HL-60/S4 treated with retinoic acid at 250 ng/mL for 4 days and 3 days (cell line): ENCODE results near the gene ACSF3.
"Not testable (repeated sequence)": the region's sequence is repeated elsewhere in the genome, so short reads cannot be mapped to it uniquely, and the experiment has no call there.

Experiments used
- in situ Hi-C: fragments of 300-500 bp; cut with MboI; formaldehyde crosslinking; loops from 2 replicates; pipeline ENCODE4 v1.7.0; 2022; ENCODE audit warnings: low sequenced_read_pairs

Gene ACSF3

DNA sequence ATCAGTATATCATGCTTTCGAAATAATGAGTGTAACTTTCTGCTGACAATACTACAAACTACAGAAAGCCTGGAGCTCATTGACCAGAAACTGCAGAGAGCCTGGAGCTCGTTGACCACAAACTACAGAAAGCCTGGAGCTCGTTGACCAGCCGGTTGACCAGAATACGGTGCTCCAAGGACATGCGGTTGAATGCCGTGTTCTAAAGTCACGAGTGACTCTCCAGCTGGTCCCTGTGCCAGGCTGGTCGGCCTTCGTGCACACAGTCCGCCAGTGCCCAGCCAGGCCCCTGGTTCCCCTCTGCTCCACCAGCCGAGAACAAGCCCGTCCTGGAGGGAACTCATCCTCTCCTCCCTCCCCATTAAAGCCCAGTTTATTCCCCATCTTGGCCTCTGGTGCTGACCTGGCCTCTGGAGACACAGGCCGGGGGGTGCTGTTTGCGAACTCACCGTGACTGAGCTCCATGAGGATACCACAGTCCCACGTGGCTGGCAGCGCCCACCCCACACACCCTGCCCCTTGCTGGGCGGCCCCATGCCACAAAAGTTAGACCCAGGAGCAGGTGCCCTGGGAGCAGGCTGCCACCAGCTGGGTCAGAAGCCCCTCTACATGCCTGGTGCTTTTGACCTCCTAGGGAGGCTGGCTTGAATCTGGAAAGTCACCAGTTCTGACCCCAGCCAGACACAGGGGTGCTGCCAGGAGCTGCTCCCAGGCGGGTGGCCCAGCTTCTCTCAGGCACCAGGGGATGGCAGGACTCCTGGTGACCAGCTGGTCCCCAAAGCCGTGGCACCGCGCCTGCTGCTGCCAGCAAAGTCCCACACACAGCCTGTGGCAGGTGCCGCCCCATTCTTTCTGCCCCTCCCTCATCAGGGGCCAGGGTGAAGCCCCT, 62.4 kb downstream of the ACSF3 start:
- in situ Hi-C loops = no loop called here

DNA sequence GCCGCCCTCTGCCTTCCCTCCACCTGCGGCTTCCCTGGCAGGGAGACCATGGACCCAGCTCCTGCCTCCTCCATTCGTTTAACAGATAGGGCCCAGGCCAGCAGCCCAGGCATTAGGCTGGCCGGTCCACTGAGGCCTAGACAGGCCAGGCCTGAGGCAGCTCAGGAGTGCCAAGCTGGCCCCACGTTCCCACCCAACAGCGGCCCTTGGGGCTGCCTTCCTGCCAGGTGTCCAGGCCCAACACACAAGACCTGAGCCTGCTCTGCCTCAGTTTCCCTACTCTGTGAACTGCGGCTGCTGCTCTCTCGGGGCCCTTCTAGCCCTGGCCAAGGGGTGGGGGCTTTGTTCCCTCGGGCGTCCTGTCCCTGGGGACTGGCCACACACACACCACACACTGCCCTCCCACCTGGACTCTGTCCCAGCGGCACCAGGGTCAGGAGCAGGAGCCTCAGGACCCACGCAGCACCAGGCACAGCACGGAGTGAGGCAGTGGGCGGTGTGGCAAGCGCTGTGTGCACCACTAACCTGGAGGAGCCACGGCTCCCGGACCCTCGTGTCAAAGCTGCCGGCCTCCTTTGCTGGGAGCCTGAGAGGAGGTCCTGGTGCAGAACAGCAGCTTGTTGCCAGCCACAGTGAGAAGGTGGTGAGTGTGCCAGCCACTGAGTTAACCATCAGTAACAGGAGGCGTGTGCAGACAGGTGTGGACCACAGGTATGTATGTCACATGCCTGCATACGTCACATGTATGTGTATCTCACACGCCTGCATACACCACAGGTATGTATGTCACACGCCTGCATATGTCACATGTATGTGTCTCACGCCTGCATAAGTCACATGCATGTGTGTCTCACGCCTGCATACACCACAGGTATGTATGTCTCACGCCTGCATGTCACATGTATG, 63.3 kb downstream of the ACSF3 start:
- in situ Hi-C loops = no loop called here

DNA sequence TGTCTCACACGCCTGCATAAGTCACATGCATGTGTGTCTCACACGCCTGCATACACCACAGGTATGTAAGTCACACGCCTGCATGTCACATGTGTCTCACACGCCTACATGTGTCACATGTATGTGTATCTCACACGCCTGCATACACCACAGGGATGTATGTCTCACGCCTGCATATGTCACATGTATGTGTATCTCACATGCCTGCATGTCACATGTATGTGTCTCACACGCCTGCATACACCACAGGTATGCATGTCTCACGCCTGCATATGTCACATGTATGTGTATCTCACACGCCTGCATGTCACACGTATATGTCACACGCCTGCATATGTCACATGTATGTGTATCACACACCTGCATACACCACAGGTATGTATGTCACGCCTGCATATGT, 64.1 kb downstream of the ACSF3 start:
- in situ Hi-C loops = no loop called here

DNA sequence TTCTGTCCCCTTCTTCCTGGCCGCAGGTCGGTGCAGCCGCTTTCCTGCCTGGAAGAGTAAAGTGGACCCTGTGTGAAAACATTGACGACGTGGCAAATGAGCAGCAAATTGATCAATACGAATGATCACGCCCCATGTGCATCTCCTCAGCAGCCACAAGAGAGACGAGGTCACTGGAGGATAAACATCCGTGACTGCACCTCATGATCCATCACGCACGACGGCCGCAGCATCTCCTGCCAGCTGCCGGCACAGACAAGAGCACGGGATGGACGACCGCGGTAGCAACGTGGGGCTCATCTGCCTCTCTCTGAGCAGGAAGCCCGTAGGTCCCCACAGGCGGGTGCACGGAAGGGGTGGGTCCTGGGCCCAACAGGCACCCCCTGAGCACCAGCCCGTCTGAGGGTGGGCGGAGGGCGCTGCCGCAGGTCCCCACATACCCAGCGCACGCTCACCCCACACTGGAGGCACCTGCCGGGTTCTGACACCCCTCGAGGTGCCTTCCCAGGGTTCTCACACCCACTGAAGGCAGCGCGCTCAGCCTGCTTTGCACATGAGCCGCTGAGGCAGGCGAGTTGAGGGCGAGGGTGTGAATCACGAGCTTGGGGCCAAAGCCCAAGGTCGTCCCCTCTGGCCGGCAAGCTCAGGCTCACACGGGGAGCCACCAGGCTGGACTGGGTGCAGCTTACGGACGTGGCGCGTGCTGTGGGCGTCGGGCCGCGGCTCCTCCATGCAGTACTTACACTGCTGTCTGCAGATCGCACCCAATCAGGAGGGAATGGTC, 65.6 kb downstream of the ACSF3 start:
- in situ Hi-C loops = no loop called here

GRCh38 chr16:89159850-89160354, 66.2 kb downstream of the ACSF3 start:
- in situ Hi-C loops = no loop called here

DNA sequence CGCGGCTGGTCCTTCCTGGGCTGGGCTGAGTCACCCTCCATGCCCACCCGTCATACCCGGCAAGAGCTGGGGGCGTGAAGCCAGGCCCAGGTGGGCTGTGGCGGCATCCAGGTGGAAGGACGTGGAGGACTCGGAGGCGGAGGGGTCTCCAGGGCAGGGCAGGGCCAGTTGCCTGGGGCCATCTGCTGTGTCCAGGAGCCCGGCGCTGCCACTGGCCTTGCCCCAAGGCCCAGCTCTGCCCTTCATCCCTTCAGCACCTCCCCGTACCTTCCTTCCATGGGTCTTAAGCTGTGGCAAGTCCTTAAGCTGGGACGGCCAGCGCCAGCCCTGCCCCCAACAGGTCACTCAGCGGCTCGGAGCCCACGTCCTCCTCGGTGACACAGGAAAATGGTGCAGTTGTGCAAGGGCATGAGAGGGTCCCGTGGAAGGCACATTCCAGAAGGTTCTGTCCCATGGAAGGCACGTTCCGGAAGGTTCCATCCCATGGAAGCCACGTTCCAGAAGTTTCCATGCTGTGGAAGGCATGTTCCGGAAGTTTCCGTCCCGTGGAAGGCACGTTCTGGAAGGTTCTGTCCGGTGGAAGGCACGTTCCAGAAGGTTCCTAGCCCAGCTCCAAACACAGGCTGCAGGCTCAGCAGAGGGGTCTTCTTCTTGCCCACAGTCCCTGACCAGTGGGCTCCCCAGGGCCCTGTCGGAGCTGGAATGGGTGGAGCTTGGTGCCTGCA, 67.5 kb downstream of the ACSF3 start:
- in situ Hi-C loops = no loop called here

DNA sequence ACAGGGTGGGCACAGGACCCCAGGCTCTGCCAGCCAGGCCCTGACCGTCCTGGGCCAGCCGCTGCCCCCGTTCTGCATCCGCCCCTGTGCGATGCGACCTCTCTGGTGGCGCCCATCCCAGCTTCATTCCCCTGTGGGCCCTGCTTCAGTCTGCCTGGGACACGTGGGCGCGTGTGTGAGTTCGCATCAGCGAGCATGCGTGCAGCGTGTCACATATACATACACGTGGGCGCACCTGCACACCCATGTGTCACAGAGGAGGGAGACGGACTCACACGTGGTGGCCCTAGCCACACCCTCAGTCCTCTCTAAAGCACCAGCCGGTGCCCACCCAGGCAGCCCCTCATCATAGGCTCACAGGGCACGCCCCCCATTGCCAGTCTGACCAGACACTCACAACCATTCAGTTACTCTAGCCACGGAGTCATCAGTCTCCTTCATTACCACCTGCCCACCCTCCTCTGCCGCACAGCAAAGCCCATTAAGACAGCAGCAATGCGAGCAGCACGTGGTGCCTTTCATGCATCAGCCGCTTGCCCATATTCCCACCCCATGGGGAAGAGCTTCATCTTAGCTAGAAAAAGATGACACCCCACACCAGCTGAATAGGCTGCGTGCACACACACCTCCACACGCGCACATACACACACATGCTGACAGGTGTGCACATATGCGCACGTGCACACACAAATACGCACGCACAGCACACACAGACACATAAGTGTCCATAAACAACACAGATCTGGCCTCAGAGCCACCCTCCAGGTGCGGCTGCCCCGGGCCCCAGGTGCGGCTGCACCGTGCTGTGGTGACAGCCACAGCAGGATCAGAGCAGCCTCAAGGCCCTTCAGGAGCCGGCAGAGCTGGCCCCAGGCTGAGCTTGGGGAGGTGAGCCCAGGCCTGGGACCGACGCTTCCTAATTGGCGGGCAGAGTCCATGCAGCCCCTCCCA, 68.4 kb downstream of the ACSF3 start:
- in situ Hi-C loops = no loop called here

GRCh38 chr16:89163297-89163696, 69.6 kb downstream of the ACSF3 start:
- in situ Hi-C loops = no loop called here

DNA sequence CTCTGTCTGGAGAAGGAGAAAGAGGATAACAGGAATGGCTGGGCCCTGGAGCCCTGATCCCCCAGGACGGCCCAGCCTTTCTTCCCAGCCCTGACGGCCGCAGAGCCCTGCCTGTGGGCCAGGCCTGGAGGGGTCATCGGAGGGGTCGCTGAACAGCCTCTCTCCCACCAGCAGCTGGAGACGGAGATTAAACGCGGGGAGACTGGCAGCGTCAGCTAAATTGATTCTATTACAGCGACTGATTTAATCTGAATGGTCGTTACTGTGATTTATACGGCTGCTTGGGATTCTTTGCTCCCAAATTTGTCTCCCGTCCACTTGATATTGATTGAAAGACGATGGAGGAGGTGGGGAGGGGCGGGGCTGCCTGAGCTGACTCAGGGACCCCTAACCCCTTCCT, 70.8 kb downstream of the ACSF3 start:
- in situ Hi-C loops = no loop called here

DNA sequence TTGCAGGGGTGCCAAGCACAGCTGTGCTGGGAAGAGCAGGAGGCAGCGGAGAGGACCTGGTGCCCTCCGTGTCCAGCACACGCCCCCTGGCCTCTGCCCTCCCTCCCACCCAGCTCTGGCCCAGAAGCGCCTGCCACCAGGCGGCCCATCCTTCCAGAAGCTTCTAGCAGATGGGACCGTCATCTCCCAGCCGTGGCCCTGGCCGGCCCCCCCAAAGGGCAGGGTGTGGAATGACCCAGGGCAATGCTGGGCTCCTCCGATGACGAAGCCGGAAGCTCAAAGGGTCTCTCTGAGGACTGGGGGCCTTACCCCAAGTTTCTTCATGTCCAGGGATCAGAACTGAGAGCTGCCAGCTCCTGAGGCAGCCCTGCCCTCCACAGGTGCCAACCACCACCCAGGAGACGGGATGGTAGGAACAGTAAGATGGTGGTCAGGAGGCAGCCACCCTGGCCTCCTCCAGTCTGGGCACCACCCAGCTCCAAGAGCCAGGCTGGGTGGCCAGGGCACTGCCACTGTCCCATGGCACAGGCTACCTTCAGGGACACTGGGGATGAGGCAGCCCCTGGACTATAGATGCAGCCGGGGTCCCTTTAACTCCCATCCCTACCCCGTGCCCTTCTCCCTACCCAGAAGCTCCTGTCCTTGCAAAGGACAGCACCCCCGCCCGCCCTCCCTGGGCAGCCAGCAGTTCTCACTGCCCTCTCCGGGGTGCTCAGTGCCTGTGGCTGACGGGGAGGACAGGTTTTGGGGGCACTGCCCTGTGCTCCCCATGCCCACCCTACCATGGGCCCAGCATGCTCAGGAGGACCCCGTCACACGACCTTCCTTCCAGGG, 71.4 kb downstream of the ACSF3 start:
- in situ Hi-C loops = no loop called here

DNA sequence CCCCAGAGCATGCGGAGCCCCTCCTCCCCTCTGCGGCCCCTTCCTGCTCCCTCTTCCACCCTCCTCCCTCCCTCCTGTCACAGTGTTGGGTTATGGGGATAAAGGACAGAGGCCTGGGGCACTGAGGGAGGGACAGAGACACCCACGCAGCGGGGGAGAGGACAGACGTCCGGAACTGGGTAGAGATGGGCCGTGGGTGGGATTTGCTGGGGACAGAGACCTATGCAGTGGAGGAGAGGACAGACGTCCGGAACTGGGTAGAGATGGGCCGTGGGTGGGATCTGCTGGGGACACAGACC, 72.0 kb downstream of the ACSF3 start:
- in situ Hi-C loops = not testable (repeated sequence)

DNA sequence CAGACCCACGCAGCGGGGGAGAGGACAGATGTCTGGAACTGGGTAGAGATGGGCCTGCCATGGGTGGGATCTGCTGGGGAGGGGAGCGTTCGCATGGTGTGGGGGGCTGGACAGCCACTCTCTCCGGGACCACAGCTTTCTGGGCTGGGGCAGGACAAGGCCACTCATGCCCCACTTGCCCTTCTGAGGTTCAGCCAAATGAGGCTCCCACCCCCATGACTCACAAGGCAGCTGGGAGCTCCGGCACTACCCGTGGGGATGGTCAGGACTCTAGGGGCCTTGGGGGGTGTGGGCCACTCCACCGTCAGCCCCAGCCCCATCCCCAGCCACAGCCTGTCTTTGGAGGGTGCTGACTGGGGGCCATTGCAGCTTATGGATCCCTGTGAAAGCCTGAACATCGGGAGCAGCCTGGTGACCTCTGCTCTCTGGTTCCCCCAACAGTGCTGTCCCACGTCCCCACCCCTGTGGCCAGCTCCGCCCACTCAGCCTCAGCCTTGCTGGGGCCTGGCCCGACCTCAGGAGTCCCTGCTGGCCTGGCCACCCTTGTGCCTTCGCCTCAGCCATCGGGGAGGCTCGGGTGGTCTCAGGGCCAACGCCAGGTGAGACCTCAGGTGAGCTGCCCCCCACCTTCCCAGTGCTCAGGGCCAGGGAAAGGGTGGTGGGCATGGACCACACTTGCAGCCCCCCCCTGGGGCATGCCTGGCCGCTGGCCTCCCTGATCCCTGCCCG, 73.2 kb downstream of the ACSF3 start:
- in situ Hi-C loops = no loop called here

DNA sequence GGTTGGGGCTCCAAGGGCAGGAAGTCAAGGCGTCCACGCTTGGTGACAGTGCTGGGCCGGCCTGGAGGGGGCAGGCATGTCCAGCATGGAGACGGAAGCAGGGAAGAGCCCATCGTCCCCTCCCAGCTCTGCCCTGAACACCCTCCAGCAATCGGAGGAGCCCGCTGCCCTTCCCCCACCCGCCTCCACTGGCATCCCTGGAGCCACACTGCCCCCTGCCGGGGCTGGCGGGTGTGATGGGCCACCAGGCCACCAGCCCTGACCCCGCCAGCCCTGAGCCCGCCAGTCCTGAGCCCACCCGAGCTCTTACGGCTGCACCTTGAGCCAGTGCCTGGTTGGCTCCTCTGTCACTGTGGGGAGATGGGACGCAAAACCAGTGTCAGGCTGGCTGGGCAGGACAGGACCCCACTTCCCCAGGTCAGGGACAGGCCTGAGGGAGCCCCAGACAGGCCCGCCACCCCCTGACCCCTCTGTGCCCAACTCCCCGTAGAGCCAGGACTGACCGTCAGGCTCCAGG, 73.8 kb downstream of the ACSF3 start:
- in situ Hi-C loops = no loop called here

DNA sequence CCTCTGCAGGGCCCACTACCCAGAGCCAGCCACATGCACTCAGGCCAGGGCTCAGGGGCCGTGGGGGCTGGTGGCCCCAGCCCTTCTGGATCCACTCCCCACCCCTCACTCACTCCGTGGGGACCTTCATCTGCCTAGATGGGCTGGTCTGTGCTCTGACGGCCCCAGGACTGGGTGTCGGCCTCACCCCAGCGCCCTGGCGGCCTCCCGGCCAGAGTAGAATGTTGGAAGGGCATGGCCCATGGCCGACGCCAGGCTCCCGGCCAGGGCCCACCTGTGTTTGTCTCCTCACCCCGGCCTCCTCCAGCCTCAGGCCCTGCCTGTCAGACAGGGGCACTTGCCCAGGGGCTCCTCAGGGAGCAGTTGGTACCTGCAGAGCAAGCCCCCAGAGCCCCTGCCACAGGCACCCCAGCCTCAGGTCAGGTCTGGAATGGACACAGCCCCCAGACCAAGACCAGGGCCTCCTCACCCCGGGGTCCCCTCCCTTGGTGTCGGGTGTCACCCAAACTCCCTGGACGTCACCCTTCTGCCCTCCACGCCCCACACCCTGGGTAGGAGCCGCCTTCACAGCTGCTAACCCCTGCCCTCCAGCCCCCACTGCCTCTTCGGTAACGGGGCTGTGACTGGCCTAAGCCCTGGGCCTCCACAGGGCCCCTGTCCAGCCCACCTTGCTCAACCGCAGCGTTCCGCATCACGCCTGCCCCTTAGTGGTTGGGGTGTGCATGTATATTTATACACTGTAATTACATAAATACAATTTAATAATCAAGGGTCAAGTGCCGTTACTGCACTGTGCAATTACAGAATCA, 74.9 kb downstream of the ACSF3 start:
- in situ Hi-C loops = no loop called here

- in situ Hi-C loops = no loop called here
Observed at GRCh38 chr16:89169778-89170177, 76.1 kb downstream of the ACSF3 start.

DNA sequence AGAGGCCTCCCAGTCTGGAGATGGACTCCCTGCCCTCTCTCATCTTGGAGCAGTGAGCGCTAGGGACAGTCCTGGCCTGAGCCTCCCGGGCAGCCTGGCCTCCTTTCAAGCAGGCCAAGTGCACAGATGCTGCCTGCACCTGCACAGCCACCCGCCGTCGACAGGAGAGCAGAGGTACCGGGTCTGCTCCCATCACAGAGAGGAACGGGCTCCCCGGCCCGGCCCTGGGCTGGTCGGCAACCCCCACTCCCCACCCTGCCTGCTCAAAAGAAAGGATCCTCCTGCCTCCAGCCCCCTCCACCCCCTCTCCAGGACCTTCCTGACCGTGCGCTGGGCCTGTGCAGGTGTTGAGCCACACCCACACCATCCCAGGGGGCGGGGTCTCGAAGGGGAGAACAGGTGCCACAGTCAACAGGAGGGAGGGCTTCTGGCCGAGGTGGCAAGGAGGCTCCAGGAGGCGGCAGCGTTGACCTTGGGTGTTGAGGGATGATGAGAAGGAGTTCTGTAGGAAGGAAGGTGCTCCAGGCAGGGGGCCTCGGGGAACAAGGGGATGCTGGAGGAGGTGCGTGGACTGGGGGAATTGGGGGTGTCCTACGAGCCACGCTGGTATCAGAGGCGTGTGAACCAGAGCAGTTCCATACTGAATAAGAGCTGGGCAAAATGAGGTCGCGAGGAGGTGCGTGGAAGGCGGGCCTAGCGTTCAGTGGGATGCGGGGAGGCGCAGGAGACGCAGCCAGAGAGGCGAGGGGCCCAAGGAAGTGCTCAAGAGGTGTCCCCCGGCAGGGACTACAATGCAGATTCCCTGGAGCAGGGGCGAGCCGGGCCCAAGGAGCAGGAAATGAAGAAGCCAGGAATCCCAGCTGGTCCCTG, 76.9 kb downstream of the ACSF3 start:
- in situ Hi-C loops = no loop called here
